SK-MEL-5 (cell line): ENCODE data around the gene PTH2. TPM values are rescaled to one million over a fixed set of nuclear protein-coding genes. Genes with fewer than 3 reads are reported as not detected.
A peak's percentile ranks its signal among the peaks of the same experiment; 100 is the strongest.

ENCODE experiments used
- DNase-seq: peaks from one replicate; pipeline ENCODE4 v3.0.0-alpha.2; 2016; ENCODE audit warnings: low read depth, low spot score
- in situ Hi-C: cut with HindIII; loops from 2 replicates; pipeline ENCODE4 v1.10.0; 2016; ENCODE audit warnings: low sequenced_read_pairs, high pct_unique_total_duplicates, low pct_unique_long_range_greater_than_20kb
- total RNA-seq: library from RNA; depleted of rRNA; stranded (reverse); fragments of >200 nt; shearing (Covaris generic); gene quantifications from 2 replicates; pipeline ENCODE4 v1.2.3, GENCODE V29; 2014

PTH2 gene
- total RNA-seq, 1 experiment from 2014 or later = not detected

- in situ Hi-C loops = no loop called here
- peak; percentile 63 for DNase-seq
Observed at GRCh38 chr19:49422407-49423070, 702 bp downstream of the PTH2 start.

GRCh38 chr19:49421878-49422202 is 1.4 kb downstream of the PTH2 start:
- in situ Hi-C loops = no loop called here
- no peak for DNase-seq

DNA sequence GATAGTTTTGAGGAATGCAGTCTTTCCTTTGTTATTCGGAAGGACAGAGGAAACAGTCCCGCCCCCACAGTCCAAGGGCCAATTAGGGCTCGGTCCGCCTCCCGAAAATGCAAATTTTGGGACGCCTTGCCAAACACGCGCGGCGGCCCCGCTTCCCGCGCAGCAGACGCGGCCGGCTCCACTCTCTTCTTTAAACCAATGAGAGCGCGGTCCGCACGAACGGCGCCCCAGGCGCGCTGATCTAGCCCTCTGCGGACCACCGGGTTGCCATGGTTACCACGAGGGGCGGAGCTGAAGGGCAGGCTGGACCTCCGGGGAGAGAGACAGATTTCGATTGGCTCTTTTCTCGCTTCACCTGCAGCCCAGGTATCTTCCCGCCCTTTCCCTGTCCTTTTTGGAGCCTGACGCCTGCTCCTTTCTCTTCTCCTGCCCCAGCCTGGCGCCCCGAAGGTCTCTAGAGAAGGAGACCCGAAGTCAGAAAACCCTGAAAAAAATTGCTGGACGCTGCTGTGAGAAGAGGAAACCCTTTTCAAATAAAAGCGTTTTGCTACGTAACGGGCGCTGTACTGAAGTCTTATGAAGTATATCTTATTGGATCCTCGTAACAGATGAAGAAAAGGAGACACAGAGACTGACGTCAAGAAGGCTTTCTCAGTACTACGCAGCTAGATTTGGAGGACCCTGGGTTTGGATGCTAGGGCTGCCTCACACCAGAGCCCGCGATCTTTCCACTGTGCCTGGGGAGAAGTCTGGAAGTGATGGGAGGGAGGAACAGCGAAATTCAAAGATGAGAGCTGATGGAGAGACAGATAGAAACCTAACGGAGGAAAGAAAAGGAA is 2.0 kb downstream of the PTH2 start:
- in situ Hi-C loops = no loop called here
- peak; percentile 60 for DNase-seq

DNA sequence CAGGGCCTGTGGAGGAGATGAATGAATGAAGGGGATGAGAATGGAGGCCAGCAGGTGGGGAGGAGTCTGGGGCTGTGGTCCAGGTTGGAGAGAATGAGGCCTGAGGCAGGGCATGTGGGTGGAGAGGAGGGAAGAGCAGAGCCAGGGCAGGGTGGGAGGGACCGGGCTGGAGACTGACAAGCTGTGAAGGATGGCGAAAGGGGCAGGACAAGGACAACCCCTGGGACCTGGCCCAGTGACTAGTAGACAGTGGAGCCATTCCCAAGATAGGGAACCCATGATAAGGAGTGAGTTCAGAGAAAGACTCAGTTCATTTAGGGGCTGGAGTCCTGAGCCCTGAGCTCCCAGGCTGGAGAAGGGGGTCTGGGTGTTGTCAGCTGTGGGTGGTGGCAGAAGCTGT is 3.0 kb downstream of the PTH2 start:
- in situ Hi-C loops = no loop called here
- DNase-seq = no peak

DNA sequence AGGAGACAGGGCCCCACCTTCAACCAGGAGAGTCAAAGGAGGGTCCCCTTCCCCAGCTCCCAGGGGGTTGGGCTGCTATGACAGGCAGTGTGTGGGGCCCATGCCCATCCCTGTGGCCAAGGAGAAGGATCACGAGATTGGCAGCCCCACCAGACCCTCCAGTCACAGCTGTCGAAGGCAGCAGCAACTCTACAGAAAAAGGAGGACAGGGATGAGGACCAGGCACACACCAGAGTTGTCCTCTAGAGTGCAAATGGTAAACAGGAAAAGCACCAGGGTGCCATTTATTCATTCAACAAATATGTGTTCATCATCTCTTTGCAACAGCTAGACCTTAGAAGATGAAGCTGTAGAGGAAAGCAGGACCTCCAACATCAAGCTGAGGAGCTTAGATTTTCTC is 4.1 kb downstream of the PTH2 start:
- DNase-seq = no peak
- in situ Hi-C loops = no loop called here

GRCh38 chr19:49418511-49418910 is 4.7 kb downstream of the PTH2 start:
- in situ Hi-C loops = no loop called here
- DNase-seq = no peak

- in situ Hi-C loops = no loop called here
- no peak for DNase-seq
Observed at GRCh38 chr19:49417088-49417487, 6.2 kb downstream of the PTH2 start.

DNA sequence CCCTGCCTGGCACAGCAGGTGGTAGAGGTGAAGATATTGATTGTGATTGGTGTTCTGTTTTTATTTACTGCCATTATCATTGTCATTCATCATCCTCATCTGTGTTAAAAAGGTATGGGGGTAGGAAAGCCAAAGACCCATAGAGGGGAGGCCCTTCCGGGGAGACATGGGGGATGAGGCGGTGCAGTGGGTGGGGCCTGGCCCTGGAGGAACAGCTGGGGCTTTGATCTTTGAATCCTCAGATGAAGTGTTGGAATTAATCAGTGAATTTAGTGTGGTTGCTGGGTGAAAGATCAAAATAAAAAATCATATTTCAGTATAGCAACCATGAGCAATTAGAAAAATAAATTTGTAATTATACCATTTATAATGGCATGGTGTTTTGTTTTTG is 7.4 kb downstream of the PTH2 start:
- in situ Hi-C loops = no loop called here
- DNase-seq = no peak

- no peak for DNase-seq
- in situ Hi-C loops = no loop called here
Observed at GRCh38 chr19:49415102-49415809, 8.0 kb downstream of the PTH2 start.

GRCh38 chr19:49414256-49414655 is 9.0 kb downstream of the PTH2 start:
- in situ Hi-C loops = no loop called here
- DNase-seq = no peak

DNA sequence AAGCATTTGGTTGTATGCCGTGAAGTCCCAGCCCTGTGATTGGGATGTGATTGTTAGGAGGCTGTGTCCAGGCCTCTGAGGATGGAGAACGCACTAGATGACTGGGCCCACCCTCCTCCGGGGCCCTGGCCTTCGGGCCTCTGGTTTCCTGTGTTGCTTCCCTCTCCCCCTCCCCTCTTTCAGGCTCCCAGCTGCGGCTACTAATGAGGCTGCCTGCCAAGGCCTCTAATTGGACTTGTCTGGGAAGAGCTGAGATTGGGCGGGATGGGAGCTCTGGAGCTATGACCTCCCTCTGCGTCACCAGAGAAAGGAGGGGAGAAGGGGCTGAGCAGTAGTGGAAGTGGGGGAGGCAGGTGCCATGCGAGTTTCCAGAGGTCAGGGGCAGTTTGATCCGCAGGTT is 9.9 kb downstream of the PTH2 start:
- in situ Hi-C loops = no loop called here

DNA sequence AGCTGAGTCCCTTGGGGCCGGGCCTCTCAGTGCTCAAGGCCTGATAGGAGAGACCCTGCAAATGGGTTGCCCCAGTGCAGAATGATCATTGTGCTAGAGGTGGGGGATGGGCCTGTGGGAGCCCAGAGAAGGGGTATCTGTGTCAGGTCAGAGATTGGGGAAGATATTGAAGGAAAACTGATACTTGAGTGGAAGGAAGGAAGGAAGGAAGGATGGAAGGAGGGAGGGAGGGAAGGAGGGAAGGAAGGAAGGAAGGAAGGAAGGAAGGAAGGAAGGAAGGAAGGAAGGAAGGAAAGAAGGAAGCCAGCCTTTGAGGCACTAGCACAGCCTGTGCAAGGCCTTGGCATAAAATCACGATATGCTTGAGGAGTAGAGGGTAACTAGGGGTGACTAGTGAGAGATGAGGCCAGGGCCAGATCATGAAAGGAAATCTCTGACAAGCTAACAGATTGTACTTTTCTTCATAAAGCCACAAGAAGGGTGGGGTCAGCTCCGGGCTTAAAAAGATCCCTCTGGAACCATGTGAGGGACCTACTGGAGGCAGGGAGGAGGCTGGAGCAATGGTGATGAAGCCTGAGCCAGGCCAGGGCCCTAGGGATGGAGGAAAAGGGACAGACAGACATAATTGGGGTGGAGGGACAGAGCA is 11.4 kb downstream of the PTH2 start:
- in situ Hi-C loops = no loop called here
- no peak for DNase-seq

More for the DNA sequence above, 9.9 kb downstream of the PTH2 start:
- no peak for DNase-seq

DNA sequence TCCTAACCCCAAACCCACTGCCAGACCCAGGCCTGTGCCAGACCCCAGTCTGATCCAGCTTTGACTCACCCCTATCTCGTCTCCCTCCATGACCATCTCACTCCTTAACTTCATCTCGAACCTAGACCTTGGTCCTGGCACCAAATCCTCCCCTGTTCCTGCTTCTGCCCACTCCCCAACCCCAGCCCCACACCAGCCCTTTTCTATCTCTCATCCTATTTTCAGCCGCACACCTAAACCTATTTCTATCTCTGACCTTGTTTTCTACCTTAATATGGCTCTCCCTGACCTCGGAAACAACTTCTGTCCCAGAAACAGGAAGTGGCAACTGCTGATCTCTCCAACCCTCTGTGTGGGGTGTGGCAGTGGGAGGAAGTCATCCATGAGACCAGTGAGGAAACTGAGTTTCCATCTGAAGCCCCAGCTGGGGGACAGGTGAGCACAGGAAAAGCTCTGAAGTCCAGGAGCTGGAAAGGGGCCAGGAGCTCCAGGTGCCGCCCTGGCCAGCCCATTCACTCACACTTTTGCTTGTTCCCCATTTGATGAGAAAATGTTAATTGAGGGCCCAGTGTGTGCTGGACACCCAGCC is 13.7 kb downstream of the PTH2 start:
- in situ Hi-C loops = no loop called here
- DNase-seq = no peak

- in situ Hi-C loops = no loop called here
- DNase-seq = no peak
Observed at GRCh38 chr19:49408816-49409440, 14.3 kb downstream of the PTH2 start.

DNA sequence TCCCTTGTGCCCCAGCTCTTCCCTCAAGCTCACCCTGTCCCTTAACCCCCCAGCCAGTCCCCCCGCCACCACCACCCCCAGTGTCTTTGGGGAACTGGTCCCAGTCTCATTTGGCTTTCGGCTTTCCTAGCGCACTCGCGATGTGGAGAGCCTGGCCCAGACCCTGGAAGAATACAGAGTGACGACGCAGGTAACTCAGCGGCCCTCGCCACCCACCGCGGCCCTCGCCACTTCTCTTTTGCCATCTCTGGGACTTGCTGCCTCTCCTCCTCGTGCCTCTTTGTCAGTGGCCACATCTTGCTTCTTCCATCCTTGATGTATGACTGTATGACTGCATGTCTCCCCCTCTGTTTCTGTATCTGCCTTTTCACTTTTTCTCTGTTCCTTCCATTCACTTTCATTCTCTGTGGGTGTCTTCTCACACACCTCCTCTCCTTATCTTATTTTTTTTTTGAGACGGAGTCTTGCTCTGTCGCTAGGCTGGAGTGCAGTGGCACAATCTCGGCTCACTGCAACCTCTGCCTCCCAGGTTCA is 15.7 kb downstream of the PTH2 start:
- in situ Hi-C loops = no loop called here
- no peak for DNase-seq

DNA sequence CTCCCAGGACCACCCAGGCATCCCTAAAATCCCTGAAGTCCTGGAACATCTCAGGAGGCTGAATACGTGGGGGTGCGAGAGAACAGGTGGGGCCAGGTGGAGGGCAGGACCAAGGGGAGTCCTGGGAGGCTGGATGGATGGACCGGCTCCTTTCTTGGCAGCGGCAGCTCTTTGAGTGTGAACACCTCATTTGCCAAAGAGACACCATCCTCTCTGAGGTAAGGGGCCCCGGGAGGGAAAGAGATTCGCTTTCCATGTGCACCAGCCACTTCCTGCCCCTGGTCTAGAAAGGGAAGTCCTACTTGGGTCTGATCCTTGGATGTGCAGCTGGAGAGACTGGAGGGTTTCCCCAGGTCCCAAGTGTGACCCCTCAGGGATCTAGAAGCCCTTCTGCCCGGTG is 16.2 kb downstream of the PTH2 start:
- no peak for DNase-seq
- in situ Hi-C loops = no loop called here

DNA sequence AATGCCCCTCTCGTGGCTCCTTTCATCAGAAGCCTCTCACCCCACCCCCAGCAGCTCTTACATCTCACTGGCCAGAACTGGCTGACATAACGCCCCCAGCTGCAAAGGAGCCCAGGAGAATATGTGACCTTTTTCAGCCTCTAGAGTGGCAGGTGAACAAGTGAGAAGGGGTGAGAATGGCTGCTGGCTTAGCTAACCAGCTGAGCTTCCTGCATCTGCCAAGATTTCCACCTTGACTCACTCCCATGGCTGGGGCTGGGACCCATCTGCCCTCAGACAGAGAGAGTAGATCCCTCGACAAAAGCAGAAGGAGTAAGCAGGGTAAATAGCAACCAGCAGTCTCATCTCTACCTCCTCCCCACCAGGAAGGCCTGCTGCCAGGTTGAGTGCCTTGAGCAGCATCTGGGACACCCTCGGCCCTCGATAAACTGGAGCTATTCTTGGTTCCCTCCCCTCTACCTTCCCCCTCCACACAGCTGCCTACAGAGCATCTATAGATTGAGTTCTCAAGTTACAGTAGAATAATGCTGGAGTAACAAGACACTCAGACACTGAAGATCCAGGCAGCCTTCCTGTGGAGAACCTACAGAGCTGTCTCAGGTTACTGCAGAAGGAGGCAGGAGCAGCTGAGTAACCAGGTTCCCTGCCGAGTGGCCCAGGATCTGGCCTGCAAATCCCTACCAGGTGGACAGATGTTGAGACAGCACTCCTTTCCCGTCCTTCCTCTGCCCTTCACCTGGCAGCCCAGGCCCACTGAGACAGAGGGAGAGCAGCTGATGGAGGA is 19.6 kb downstream of the PTH2 start:
- no peak for DNase-seq
- in situ Hi-C loops = no loop called here
